Measurements from ENCODE around the gene PRDM5.

DNA sequence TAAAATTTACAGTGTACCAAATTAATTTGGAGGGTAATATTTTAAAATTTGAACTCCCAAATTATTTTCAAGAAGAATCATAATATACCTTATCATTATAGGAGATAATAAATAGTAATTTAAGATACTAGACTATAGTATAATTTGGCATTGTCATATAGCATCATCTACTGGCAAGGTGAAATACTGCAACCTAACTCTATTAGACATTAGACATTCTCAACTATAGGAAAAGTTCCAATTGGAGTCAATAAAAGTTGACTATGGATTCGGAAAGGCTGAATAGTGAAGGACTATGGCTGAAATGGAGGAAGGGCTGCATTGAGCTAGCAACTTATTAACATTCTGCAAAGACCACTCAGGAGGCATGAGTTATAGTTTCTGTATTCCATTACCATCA lies 113.0 kb downstream of the PRDM5 start:
- TF ChIP-seq, protein P1, sequence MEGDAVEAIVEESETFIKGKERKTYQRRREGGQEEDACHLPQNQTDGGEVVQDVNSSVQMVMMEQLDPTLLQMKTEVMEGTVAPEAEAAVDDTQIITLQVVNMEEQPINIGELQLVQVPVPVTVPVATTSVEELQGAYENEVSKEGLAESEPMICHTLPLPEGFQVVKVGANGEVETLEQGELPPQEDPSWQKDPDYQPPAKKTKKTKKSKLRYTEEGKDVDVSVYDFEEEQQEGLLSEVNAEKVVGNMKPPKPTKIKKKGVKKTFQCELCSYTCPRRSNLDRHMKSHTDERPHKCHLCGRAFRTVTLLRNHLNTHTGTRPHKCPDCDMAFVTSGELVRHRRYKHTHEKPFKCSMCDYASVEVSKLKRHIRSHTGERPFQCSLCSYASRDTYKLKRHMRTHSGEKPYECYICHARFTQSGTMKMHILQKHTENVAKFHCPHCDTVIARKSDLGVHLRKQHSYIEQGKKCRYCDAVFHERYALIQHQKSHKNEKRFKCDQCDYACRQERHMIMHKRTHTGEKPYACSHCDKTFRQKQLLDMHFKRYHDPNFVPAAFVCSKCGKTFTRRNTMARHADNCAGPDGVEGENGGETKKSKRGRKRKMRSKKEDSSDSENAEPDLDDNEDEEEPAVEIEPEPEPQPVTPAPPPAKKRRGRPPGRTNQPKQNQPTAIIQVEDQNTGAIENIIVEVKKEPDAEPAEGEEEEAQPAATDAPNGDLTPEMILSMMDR (conservative IDR thresholded peaks at IDR 0.05), result peak; percentile 52
- TF ChIP-seq EZH2 (IDR thresholded peaks at IDR 0.05; ENCODE audit: low read depth), result no peak
